H1 (cell line): Measurements from ENCODE around the gene DHRS3. TPM values are rescaled to one million over a fixed set of nuclear protein-coding genes. Genes with fewer than 3 reads are reported as not detected.

Experiments
- CTCF ChIA-PET: fragments of 300-600 bp; sonication (Branson Sonifier 250); formaldehyde crosslinking; loops from one replicate; lab custom pipeline; 2021; ENCODE audit not compliant: partially characterized antibody; lab: Charles Lee
- POLR2A ChIA-PET: fragments of 300-600 bp; sonication (Branson Sonifier 250); formaldehyde crosslinking; loops from one replicate; lab custom pipeline; 2021; ENCODE audit warnings: inconsistent platforms; ENCODE audit not compliant: partially characterized antibody; lab: Charles Lee
- DNase-seq, 2 experiments: peaks; one replicate each; pipeline versions ENCODE4 v3.0.0 to v3.0.0-alpha.2; 2010 to 2022; ENCODE audit warnings: low spot score in 2 of 2, low read depth in 1 of 2, mixed read lengths in 1 of 2
- FAIRE-seq: peaks from 2 replicates; lab custom pipeline; 2011; peaks lifted over from hg19 to GRCh38; lab: Jason Lieb, UNC
- H2AFZ ChIP-seq: 2 replicates; pipeline ENCODE4 v1.8.1; 2012; ENCODE audit warnings: low read length, inconsistent platforms
- H2AK5ac ChIP-seq: 2 replicates; pipeline ENCODE4 v1.6.1; 2013; ENCODE audit warnings: low read depth, low read length
- H2BK120ac ChIP-seq: replicated peaks from 2 replicates; pipeline ENCODE3; 2013; ENCODE audit warnings: low read depth, low read length, inconsistent platforms
- H2BK12ac ChIP-seq: 2 replicates; pipeline ENCODE4 v1.6.1; 2013; ENCODE audit warnings: low read depth, low read length
- H2BK15ac ChIP-seq: 2 replicates; pipeline ENCODE4 v1.6.1; 2013; ENCODE audit warnings: low read length
- H2BK20ac ChIP-seq: 2 replicates; pipeline ENCODE4 v1.6.1; 2013; ENCODE audit warnings: low read length
- H2BK5ac ChIP-seq: 2 replicates; pipeline ENCODE4 v1.6.1; 2013; ENCODE audit warnings: low read depth, low read length
- H3K14ac ChIP-seq: 2 replicates; pipeline ENCODE4 v1.6.1; 2013; ENCODE audit warnings: inconsistent platforms; ENCODE audit not compliant: insufficient read length
- H3K18ac ChIP-seq: 2 replicates; pipeline ENCODE4 v1.6.1; 2013; ENCODE audit warnings: low read length; ENCODE audit errors: extremely low read depth
- H3K23ac ChIP-seq: 2 replicates; pipeline ENCODE4 v1.6.1; 2013; ENCODE audit warnings: inconsistent platforms; ENCODE audit not compliant: insufficient read length
- H3K23me2 ChIP-seq: 2 replicates; pipeline ENCODE4 v1.6.1; 2013; ENCODE audit warnings: low read depth, low read length
- H3K27ac ChIP-seq: 2 replicates; pipeline ENCODE4 v1.6.1; 2011; ENCODE audit warnings: low read depth, low read length, inconsistent platforms
- H3K27me3 ChIP-seq, 4 experiments: replicated peaks in 1 of 4; 1 replicate in 1 of 4; 2 replicates in 3 of 4; pipeline versions ENCODE4 v1.6.1 to v1.8.1; 2011 to 2013; ENCODE audit warnings: low read length in 3 of 4, mild to moderate bottlenecking in 3 of 4, inconsistent platforms in 2 of 4, mixed read lengths in 2 of 4, moderate library complexity in 1 of 4; ENCODE audit not compliant: control insufficient read depth in 3 of 4, insufficient read depth in 3 of 4; ENCODE audit errors: extremely low read depth in 1 of 4
- H3K36me3 ChIP-seq, 4 experiments: 2 replicates each; pipeline versions ENCODE4 v1.6.1 to v1.8.1; 2011 to 2013; ENCODE audit warnings: mild to moderate bottlenecking in 4 of 4, low read length in 3 of 4, moderate library complexity in 2 of 4, control low read depth in 1 of 4, inconsistent platforms in 1 of 4; ENCODE audit not compliant: insufficient read depth in 4 of 4, control insufficient read depth in 2 of 4
- H3K4ac ChIP-seq: replicated peaks from 2 replicates; pipeline ENCODE3; 2013; ENCODE audit warnings: low read length, low read depth, mixed read lengths, inconsistent platforms; ENCODE audit not compliant: insufficient read length
- H3K4me1 ChIP-seq, 4 experiments: replicated peaks in 1 of 4; 1 replicate in 1 of 4; 2 replicates in 3 of 4; pipeline versions ENCODE4 v1.6.1 to v1.8.1; 2011 to 2013; ENCODE audit warnings: low read length in 3 of 4, inconsistent platforms in 2 of 4, mixed read lengths in 1 of 4; ENCODE audit not compliant: insufficient read depth in 4 of 4, control insufficient read depth in 3 of 4
- H3K4me2 ChIP-seq, 2 experiments: 2 replicates each; pipeline versions ENCODE4 v1.6.1 to v1.8.1; 2011 to 2013; ENCODE audit warnings: low read depth in 2 of 2, low read length in 2 of 2, control low read depth in 1 of 2, inconsistent platforms in 1 of 2, mild to moderate bottlenecking in 1 of 2; ENCODE audit not compliant: insufficient read depth in 1 of 2
- H3K4me3 ChIP-seq, 4 experiments: fragments of 200-600, 300-600 bp in 1 of 4; sonication (generic), shearing (Covaris generic), sonication (Bioruptor Twin) in 1 of 4; 2 replicates each; pipeline versions ENCODE4 v1.5.1 to v1.8.1; 2011 to 2016; ENCODE audit warnings: low read length in 4 of 4, low read depth in 3 of 4, control low read depth in 2 of 4, inconsistent platforms in 2 of 4, mild to moderate bottlenecking in 2 of 4, mixed read lengths in 1 of 4, moderate library complexity in 1 of 4; ENCODE audit not compliant: insufficient read depth in 2 of 4; ENCODE audit errors: extremely low read depth in 1 of 4
- H3K56ac ChIP-seq: replicated peaks from 2 replicates; pipeline ENCODE3; 2013; ENCODE audit warnings: low read depth, mild to moderate bottlenecking, mixed read lengths, low read length, inconsistent platforms; ENCODE audit not compliant: insufficient read length
- H3K79me1 ChIP-seq: 2 replicates; pipeline ENCODE4 v1.6.1; 2013; ENCODE audit warnings: low read depth, low read length, control low read depth
- H3K79me2 ChIP-seq, 2 experiments: 2 replicates each; pipeline versions ENCODE4 v1.6.1 to v1.8.1; 2012 to 2013; ENCODE audit warnings: low read length in 2 of 2, mild to moderate bottlenecking in 2 of 2, inconsistent platforms in 1 of 2; ENCODE audit not compliant: insufficient read depth in 2 of 2, control insufficient read depth in 1 of 2
- H3K9ac ChIP-seq, 4 experiments: replicated peaks in 1 of 4; 1 replicate in 1 of 4; 2 replicates in 3 of 4; pipeline versions ENCODE4 v1.6.1 to v1.8.1; 2011 to 2013; ENCODE audit warnings: low read depth in 3 of 4, low read length in 3 of 4, control low read depth in 2 of 4, mild to moderate bottlenecking in 2 of 4, moderate library complexity in 2 of 4, inconsistent platforms in 1 of 4; ENCODE audit errors: extremely low read depth in 1 of 4
- H3K9me3 ChIP-seq, 2 experiments: 2 replicates each; pipeline versions ENCODE4 v1.6.1 to v1.8.1; 2012 to 2013; ENCODE audit warnings: mild to moderate bottlenecking in 2 of 2, moderate library complexity in 2 of 2, control low read depth in 1 of 2, inconsistent platforms in 1 of 2, low read depth in 1 of 2, low read length in 1 of 2, mixed read lengths in 1 of 2; ENCODE audit not compliant: insufficient read depth in 2 of 2
- H4K20me1 ChIP-seq, 2 experiments: replicated peaks in 1 of 2; 2 replicates each; pipeline versions ENCODE3 to v1.8.1; 2011 to 2013; ENCODE audit warnings: inconsistent platforms in 2 of 2, low read length in 2 of 2, mild to moderate bottlenecking in 1 of 2; ENCODE audit not compliant: insufficient read depth in 2 of 2, control insufficient read depth in 1 of 2
- H4K5ac ChIP-seq: 2 replicates; pipeline ENCODE4 v1.6.1; 2013; ENCODE audit warnings: low read length, low read depth, mixed read lengths, inconsistent platforms; ENCODE audit not compliant: insufficient read length
- H4K8ac ChIP-seq: 2 replicates; pipeline ENCODE4 v1.8.0; 2013; ENCODE audit warnings: mild to moderate bottlenecking, moderate library complexity, low read length, inconsistent platforms; ENCODE audit not compliant: insufficient read depth; ENCODE audit errors: extremely low read depth
- H4K91ac ChIP-seq: replicated peaks from 2 replicates; pipeline ENCODE3; 2013; ENCODE audit warnings: low read length, mixed read lengths, inconsistent platforms; ENCODE audit not compliant: insufficient read length
- CTCF ChIP-seq, 3 experiments: IDR thresholded peaks; 1 replicate in 2 of 3; 2 replicates in 1 of 3; pipeline versions ENCODE4 v1.5.1 to v1.6.1; 2011; ENCODE audit warnings: low read length in 3 of 3, mild to moderate bottlenecking in 3 of 3, inconsistent platforms in 2 of 3, low read depth in 1 of 3, moderate library complexity in 1 of 3; ENCODE audit not compliant: insufficient read depth in 1 of 3; ENCODE audit errors: control extremely low read depth in 1 of 3
- EZH2 ChIP-seq: fragments of 200-600 bp; sonication (generic); IDR thresholded peaks from 2 replicates; pipeline ENCODE4 v1.7.1; 2012; ENCODE audit warnings: low read depth, mild to moderate bottlenecking, moderate library complexity, low read length, inconsistent platforms; ENCODE audit not compliant: severe bottlenecking
- KDM1A ChIP-seq: fragments of 200-600, 300-600 bp; sonication (generic); IDR thresholded peaks from 2 replicates; pipeline ENCODE4 v1.7.1; 2016; ENCODE audit warnings: mild to moderate bottlenecking, low read length, borderline replicate concordance
- KDM4A ChIP-seq: IDR thresholded peaks from one replicate; pipeline ENCODE4 v1.7.1; 2012; ENCODE audit warnings: low read depth, mild to moderate bottlenecking, moderate library complexity, low read length, inconsistent platforms; ENCODE audit not compliant: severe bottlenecking
- SAP30 ChIP-seq: fragments of 300-600 bp; sonication (generic); IDR thresholded peaks from 2 replicates; pipeline ENCODE4 v1.7.1; 2012; ENCODE audit warnings: low read length, moderate library complexity, mild to moderate bottlenecking, inconsistent platforms; ENCODE audit not compliant: insufficient read depth, insufficient replicate concordance
- WGBS, 2 experiments: shearing (Covaris generic) in 1 of 2; methylation state at CpG; one replicate each; pipeline versions ENCODE4 v1.1.6 to v1.1.7; 2013 to 2015; ENCODE audit warnings: low lambda C conversion rate in 2 of 2, mixed read lengths in 2 of 2, inconsistent platforms in 1 of 2, low coverage in 1 of 2, missing lambda C conversion rate in 1 of 2; ENCODE audit not compliant: insufficient replicate concordance in 2 of 2, insufficient coverage in 1 of 2, insufficient read length in 1 of 2; ENCODE audit errors: extremely low coverage in 1 of 2, missing lambda C conversion rate in 1 of 2; 5-methylcytosine and 5-hydroxymethylcytosine counted together
- polyA plus RNA-seq, 7 experiments: library from polyadenylated mRNA; depleted of rRNA in 3 of 7; stranded (reverse) in 5 of 7; unstranded in 2 of 7; fragments of >200 nt in 5 of 7; fragments of 200-250 nt in 2 of 7; gene quantifications; 1 replicate in 5 of 7; 2 replicates in 1 of 7; 4 replicates in 1 of 7; pipeline versions ENCODE4 v1.2.1 to v1.2.3, GENCODE V29; 2011 to 2013; ENCODE audit warnings: missing spikeins in 2 of 7, mixed read lengths in 2 of 7
- total RNA-seq: library from RNA; stranded (reverse); fragmentation: NEBNext Ultra II Directional; extraction: Animal tissue kit (Norgen Biotek cat#: 25700); gene quantifications from 2 replicates; pipeline ENCODE4 v1.2.1, GENCODE V29; 2021

Gene DHRS3
- total and polyA plus RNA-seq, 2 of the 8 experiments (the other 6 are each of a cell fraction or from before 2014, with no cell fraction given), result 32.5 to 36.4 TPM

GRCh38 chr1:12594490-12594889, 23.5 kb downstream of the DHRS3 start:
- no peak overlapping the region for H4K5ac ChIP-seq
- H2BK20ac ChIP-seq, result no peak overlapping the region
- H3K79me2 ChIP-seq, result peaks cover 0 to 40% of the 10 kb centered on the region in 2 experiments; a peak in 2 of 4 replicates
- WGBS, 2 experiments, result 61% methylated on average over 6 of the region's 6 CpGs; no CpG with 5 or more reads in 1 of the 2 experiments
- no peak overlapping the region for H3K23ac ChIP-seq
- 0 out of 2 replicates have a peak overlapping the region, but pooled peaks have one; percentile 72 for H4K8ac ChIP-seq
- H2AK5ac ChIP-seq, result peak overlapping the region; percentile 75; the same call in 1 of the 2 replicates
- peaks cover 0 to 2% (median 0%) of the 10 kb centered on the region in 4 experiments; a peak in 1 of 7 replicates for H3K27me3 ChIP-seq
- 0 out of 2 replicates have a peak overlapping the region, but pooled peaks have one; percentile 9 for H2BK5ac ChIP-seq
- no peak overlapping the region for H2AFZ ChIP-seq
- H3K18ac ChIP-seq, result no peak overlapping the region
- H3K4ac ChIP-seq, result no peak overlapping the region
- peaks cover 10 to 25% (median 16%) of the 10 kb centered on the region in 4 experiments for H3K4me1 ChIP-seq
- H2BK15ac ChIP-seq, result peak overlapping the region; percentile 12; the same call in 1 of the 2 replicates
- H3K9ac ChIP-seq, result no peak overlapping the region
- DNase-seq (no peak), FAIRE-seq (no peak)
- no peak overlapping the region for H3K14ac ChIP-seq
- H4K20me1 ChIP-seq, result peaks cover 12 to 15% of the 10 kb centered on the region in 2 experiments
- H3K9me3 ChIP-seq, result no peaks in the 10 kb centered on the region
- H3K56ac ChIP-seq, result no peak overlapping the region
- H3K23me2 ChIP-seq, result peaks cover 9% of the 10 kb centered on the region; the same call in 1 of the 2 replicates
- H2BK120ac ChIP-seq, result no peak overlapping the region
- peak overlapping the region; percentile 8 for H4K91ac ChIP-seq
- H3K36me3 ChIP-seq, result no peaks in the 10 kb centered on the region; a peak in 2 of 8 replicates
- peak overlapping the region; percentile 84 to 87 for H3K4me2 ChIP-seq
- no peak overlapping the region; the same call in 1 of the 2 replicates for H3K27ac ChIP-seq
- peak overlapping the region; percentile 22 to 66 (median 38); a peak in 5 of 8 replicates for H3K4me3 ChIP-seq
- H3K79me1 ChIP-seq, result peaks cover 4% of the 10 kb centered on the region
- ChIA-PET POLR2A (interaction anchor here (0.8 to 2.8 kb wide), 6 partner anchors 17 to 52 kb away, joined by 3 to 24 read pairs (median 4); no protein-coding TSS in a partner anchor), CTCF (interaction anchor here (1.3 to 2.8 kb wide), 5 partner anchors 11 to 319 kb away, joined by 3 to 27 read pairs (median 4); partner anchors contain the start of gene DHRS3)
- peak; percentile 80 for TF ChIP-seq KDM1A
- peak in 2 of 3 experiments; percentile 16; a peak in 2 of 4 replicates for TF ChIP-seq CTCF (IDR thresholded peaks at IDR 0.05; ENCODE audit: control extremely low read depth in 1 of 3, insufficient read depth in 1 of 3, low read depth in 1 of 3, low read length in 3 of 3)
- TF ChIP-seq KDM4A, result no peak
- TF ChIP-seq EZH2, result no peak
- TF ChIP-seq SAP30, result no peak
- H2BK12ac ChIP-seq, result 0 out of 2 replicates have a peak overlapping the region, but pooled peaks have one; percentile 39
